ENCODE results near the gene MRPL46.

MRPL46 gene

DNA sequence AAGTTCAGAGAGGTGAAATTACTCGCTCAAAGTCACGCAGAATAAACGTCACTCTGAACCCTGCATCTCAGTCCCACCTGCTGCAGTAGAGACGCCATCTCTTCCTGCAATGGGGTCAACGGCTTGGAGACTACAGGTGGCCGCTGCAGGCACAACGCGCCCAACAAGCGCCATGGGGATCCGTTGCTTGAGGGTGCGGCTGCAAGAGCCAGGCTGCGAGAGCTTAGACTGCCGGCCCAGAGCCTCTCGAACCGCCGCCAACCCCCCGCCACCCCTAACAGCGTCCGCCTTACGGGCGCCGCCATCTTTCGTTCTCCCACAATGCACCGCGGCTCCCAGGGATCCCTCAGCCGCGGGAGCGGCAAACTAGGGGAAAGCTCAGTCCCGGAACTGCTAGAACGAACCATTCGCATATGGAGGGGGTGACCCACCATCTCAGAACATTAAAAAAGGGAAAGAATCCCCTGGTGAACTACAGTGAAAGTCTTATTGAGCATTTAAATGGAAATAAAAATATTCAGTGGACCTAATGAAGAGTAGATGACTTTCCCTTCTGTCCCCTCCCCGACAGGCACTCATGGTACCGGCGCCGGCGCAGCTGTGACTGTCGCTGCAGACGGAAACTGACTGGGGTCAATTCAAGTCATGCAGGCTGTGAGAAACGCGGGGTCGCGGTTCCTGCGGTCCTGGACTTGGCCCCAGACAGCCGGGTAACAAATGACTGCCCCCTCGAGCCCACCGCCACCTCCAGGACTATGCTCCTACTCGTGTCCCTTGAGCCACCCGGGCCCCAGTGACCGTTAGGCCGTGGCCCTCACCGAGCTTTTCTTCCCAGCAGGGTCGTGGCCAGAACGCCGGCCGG lies at the start of gene MRPL46, which contains the start of gene MRPS11:
Gene MRPL46, minus strand, starts transcription at position 316 of the 862 bp plus-strand sequence. Its CDS starts 11 bp downstream, at position 305.
Gene MRPS11, plus strand, starts transcription at position 636 of the 862 bp plus-strand sequence. Its CDS starts 10 bp downstream, at position 646.
- peak; percentile 85 for FAIRE-seq
- DNase-seq (ENCODE audit: extremely low spot score, insufficient read length, low read depth) = peak; percentile 79

DNA sequence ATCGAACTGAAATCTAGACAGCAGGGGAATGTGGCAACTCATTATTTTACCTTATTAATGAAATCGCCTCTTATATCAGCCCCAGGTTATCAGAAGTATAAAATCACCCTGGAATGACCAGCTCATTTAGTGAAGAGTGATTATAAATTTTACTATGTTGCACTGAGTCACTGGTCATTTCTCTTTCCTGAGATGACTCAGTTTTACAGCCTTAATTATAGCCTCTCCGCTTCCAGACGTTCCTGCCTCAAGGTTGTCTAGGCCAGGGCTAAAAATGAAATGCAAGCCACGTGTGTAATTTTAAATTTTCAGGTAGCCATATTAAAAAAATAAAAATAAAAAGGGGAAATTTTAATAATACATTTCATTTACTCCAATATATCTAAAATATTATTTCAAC lies 46.0 kb upstream of the MRPL46 start:
- DNase-seq (ENCODE audit: extremely low spot score, insufficient read length, low read depth) = no peak
- no peak for FAIRE-seq

- DNase-seq (ENCODE audit: extremely low spot score, insufficient read length, low read depth) (no peak), FAIRE-seq (no peak)
These were observed 45.4 kb upstream of the MRPL46 start for GRCh38 chr15:88512601-88513000.

DNA sequence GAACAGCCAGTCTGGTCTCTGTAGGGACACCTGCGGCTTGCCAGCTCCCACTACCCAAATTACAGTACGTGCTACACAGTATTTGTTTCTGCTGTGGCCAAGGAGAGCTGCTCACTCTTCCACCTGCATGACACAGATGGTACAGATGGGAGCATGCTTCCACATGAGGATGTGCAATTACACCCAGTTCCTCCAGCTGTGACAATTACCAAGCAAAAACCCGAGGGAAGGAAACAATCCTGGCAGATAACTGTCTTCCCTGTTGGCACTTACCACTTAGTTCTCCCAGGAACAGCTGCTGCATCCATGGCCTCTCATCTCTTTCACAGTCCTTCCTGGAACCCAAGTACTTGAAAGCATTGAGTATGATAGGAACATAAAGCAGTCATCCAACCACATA lies 44.9 kb upstream of the MRPL46 start:
- no peak for FAIRE-seq
- no peak for DNase-seq (ENCODE audit: extremely low spot score, insufficient read length, low read depth)

- DNase-seq (ENCODE audit: extremely low spot score, insufficient read length, low read depth) (no peak), FAIRE-seq (no peak)
These were observed 44.0 kb upstream of the MRPL46 start for GRCh38 chr15:88511161-88511560.

DNA sequence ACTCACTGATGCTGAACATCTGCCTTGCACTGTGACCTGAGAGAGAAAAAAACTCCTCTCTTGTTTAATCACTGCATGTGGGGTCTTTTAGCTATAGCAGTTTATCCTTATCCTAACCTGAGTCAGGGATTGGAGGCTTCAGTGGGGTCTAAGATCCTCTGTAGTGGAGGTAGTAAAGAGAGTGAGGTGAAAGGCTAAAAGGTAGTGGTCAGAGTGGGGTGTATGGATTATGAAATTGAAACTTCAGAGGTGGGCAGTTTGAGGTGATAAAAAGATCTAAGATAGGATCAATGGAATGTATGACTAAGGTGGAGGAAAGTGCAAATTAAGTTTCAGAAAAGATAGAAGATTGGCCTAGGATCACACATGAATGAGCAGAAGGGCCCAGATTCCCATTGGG lies 42.8 kb upstream of the MRPL46 start:
- no peak for FAIRE-seq

DNA sequence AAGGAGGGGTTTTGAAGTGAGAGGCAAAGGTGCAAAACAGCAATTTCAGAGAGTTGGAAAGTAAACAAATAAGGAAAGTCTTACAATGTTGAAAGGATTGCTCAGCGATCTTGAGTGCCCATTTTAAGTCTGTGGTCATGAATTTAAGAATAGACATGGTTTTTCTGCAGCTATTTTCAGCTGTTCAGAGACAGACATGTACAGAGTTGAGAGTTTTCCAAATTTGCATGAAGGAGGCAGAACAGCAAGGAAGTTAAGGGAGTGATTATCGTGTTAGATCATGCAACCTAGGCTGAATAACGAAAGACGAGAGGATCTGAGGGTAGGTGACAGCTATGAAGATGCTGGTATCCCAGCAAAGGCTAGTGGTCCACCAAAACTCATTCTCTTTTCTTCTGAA lies 42.1 kb upstream of the MRPL46 start:
- FAIRE-seq (no peak), DNase-seq (ENCODE audit: extremely low spot score, insufficient read length, low read depth) (no peak)

More for the DNA sequence above, 42.8 kb upstream of the MRPL46 start:
- no peak for DNase-seq (ENCODE audit: extremely low spot score, insufficient read length, low read depth)

DNA sequence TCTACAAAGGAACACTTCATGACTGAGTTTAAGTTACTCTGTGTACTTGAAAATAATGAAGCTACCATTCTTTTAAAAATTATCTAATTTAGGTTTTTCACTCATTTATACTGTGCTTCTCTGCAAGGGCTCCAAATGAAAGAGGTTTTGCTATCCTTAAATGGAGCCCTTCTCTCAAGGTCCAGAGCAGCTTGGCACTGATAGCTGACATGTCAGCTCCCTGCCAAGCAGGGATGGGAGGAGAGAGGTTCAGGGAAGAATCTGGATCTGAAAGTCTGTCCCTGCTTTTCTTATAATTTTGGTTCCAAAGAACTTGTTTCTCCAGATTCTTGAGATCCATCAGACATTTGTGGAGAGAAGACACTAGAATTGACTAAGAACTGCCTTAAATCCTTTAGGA lies 39.4 kb upstream of the MRPL46 start:
- no peak for DNase-seq (ENCODE audit: extremely low spot score, insufficient read length, low read depth)
- FAIRE-seq = no peak

DNA sequence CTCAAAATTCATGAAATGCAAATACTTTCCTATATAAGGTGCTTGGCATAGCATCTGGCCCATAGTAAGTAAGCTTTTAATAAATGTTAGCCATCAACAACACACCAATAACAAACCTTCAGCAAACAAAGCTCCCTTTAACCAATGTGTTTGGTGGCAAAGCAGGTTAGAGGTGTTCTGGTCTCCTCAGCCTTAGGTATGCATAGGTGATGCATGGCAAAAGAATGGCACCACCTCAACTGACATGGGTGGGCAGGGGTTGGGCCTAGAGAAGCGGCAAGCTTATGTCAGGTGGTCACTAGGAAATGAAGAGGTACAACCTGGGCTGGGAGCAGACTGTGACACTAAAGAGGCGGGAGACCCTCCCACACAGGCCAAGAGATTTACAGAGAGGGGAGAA lies 38.5 kb upstream of the MRPL46 start:
- DNase-seq (ENCODE audit: extremely low spot score, insufficient read length, low read depth) = no peak
- no peak for FAIRE-seq

- FAIRE-seq = no peak
- no peak for DNase-seq (ENCODE audit: extremely low spot score, insufficient read length, low read depth)
These were observed 37.3 kb upstream of the MRPL46 start for GRCh38 chr15:88504445-88504844.

DNA sequence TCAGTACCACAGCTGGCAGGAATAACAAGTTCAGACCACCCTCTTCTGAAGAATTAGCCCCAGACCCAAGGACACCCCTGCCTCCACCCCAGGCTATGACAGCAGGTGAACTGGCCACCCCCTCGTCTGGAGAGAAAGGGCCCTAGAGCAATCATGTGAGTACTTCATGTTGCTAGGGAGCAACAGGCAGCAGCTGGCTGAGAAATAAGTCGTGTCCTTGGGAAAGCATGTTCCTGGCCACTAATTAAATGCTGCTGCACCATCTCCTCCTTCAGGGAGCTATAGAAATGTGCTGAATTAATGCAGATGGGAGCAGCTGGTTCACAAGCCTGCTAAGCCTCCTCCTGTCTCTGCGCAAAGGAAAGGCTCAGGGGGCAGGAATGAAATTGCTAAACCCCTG lies 31.8 kb upstream of the MRPL46 start:
- DNase-seq (ENCODE audit: extremely low spot score, insufficient read length, low read depth) (no peak), FAIRE-seq (no peak)

DNA sequence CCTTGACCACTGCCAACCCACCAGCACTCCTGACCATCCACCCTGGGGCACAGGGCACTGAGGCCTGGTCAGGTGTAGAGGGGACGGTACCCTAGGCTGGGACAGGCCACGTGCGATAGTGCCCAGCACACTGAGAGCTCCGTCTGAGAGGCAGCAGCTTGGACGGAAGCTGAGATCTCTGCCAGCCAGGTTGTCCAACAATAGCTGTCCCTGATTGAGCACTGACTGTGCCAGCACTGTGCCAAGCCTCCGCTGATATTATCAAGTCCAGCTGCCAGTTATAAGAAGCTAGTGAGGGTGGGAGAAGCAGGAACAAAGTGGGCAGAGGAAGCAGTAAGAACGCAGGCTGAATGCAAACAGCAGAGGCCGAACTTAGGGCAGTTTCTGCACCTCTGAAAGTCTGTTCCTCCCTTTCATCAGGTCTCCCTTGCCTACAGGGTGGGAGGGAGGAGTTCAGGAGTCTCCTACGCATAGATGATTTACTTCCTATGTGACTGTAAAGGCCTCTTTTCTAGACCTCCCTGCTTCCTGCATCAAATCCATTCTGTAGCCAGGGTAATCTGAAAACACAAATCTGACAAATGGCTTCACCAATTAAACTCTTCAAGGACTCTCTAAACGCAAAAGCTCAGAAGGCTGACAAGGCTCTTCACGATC lies 30.0 kb upstream of the MRPL46 start:
- DNase-seq (ENCODE audit: extremely low spot score, insufficient read length, low read depth) (no peak), FAIRE-seq (no peak)

- DNase-seq (ENCODE audit: extremely low spot score, insufficient read length, low read depth) = no peak
- FAIRE-seq = no peak
These were observed 26.7 kb upstream of the MRPL46 start for GRCh38 chr15:88493844-88494243.

GRCh38 chr15:88491158-88491557 lies 24.0 kb upstream of the MRPL46 start:
- DNase-seq (ENCODE audit: extremely low spot score, insufficient read length, low read depth) (no peak), FAIRE-seq (no peak)

GRCh38 chr15:88490036-88490435 lies 22.8 kb upstream of the MRPL46 start:
- FAIRE-seq (no peak), DNase-seq (ENCODE audit: extremely low spot score, insufficient read length, low read depth) (no peak)

- DNase-seq (ENCODE audit: extremely low spot score, insufficient read length, low read depth) = no peak
These were observed 22.1 kb upstream of the MRPL46 start for GRCh38 chr15:88489321-88489720.

DNA sequence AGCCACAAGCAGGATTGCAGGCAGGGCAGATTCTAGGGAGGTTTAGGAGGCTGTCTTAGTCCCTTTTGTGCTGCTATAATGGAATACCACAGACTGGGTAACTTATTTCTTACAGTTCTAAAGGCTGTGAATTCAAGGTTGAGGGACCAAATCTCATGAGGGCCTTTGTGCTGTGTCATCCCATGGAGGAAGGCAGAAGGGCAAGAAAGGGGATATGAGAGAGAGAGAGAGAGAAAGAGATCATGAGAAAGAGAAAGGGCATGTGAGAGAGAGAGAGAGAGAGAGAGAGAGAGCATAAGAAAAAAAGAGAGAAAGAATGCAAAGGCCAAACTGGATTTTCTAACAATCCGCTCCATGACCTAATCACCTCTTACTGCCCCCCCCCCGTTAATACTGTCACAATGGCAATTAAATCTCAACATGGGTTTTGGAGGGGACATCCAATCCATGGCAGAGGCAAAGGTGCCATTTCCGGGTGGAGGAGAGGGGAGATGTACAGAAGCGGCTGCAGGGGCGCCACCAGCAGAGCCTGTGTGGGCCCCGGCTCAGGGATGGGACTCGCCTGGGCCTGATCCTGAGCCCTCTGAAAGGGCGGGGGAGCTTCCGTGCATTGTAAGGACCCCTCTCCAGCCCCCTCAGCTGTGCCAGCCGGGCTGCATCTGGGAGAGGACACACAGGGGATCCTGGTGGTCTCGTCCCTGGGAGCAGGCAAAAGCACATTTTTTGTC lies 20.8 kb upstream of the MRPL46 start:
- FAIRE-seq (no peak), DNase-seq (ENCODE audit: extremely low spot score, insufficient read length, low read depth) (no peak)

More at GRCh38 chr15:88489321-88489720, 22.1 kb upstream of the MRPL46 start:
- no peak for FAIRE-seq

DNA sequence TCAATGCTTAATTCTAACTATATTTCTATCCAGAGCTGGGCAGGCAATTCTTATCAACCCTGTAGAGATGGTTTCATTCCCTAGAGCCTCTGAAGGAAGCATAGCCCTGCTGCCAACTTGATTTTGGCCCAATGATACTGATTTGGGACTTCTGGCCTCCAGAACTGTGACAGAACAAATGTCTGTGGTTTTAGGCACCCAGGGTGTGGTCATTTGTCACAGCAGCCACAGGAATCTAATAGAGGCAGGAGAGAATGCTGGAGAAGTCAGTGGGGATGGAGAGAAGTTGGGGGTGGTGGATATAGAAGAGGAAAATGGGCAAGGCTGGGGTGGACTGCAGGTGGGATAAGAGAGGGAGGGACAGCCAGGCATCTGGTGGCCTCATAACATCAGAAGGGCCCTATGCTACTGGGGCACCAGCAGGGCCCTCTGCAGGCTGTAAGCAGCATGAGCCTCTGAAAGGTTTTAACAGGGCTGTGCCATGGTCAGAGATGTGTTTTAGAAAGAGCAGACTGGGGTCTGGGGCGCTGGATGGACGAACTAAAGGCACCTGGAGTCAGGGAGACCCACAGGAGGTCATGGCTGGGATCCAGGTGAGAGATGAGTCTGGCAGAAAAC lies 20.1 kb upstream of the MRPL46 start:
- no peak for DNase-seq (ENCODE audit: extremely low spot score, insufficient read length, low read depth)
- FAIRE-seq = no peak

DNA sequence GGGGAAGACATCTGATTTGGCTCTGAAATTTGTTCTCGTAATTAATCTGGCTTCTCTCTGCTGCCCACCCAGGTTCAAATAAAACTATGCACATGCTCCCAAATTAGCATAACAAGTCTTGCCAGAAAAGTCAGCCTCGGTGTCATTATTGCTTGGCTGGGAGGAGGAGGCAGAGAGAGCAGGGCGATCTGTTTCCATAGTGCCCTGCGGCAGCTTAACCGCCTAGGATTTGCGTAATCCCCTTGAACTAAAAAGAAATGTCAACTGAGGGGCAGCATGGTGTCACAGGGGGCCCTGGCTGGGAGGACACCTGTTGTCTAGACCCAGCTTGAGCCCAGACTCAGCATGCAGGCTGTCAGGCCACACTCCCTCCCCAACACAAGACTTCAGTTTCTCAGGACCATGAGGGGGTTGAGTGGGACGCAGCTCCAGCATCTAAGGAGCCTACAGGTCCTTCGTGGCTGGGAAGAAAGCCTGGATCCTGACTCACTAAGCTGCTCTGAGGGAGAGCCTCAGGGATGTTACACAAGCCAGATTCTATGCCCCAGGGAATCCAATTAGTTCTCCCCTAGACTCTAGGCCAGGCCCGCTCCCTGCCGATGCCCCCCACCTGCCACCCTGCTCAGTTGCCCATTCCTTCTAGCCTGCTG lies 17.6 kb upstream of the MRPL46 start:
- FAIRE-seq (no peak), DNase-seq (ENCODE audit: extremely low spot score, insufficient read length, low read depth) (no peak)

GRCh38 chr15:88482263-88482662 lies 15.1 kb upstream of the MRPL46 start:
- DNase-seq (ENCODE audit: extremely low spot score, insufficient read length, low read depth) = no peak
- FAIRE-seq = no peak

All from GM18507 (cell line).